Activated CD4-positive, alpha-beta T cell treated with anti-CD3 and anti-CD28 coated beads, Interleukin-2, amount 10 ng/mL, durations not matched to agents 24 days and 14 days (primary cell): ENCODE data around the gene MACF1. TPM values are rescaled to one million over a fixed set of nuclear protein-coding genes. Genes with fewer than 3 reads are reported as not detected.
A peak's percentile ranks its signal among the peaks of the same experiment; 100 is the strongest.
"Not testable (repeated sequence)": the region's sequence is repeated elsewhere in the genome, so short reads cannot be mapped to it uniquely, and the experiment has no call there.

ENCODE experiments used
- DNase-seq: peaks from one replicate; pipeline ENCODE4 v3.0.0; 2022
- H3K27ac Mint-ChIP-seq: one replicate; pipeline ENCODE4 v1.8.0; 2022; ENCODE audit warnings: mild to moderate bottlenecking, mixed read lengths
- H3K27me3 Mint-ChIP-seq: one replicate; pipeline ENCODE4 v1.8.0; 2022; ENCODE audit warnings: mixed read lengths
- H3K36me3 Mint-ChIP-seq: one replicate; pipeline ENCODE4 v1.8.0; 2022; ENCODE audit warnings: low read depth, mild to moderate bottlenecking, mixed read lengths
- H3K4me1 Mint-ChIP-seq: one replicate; pipeline ENCODE4 v1.8.0; 2021; ENCODE audit warnings: mixed read lengths
- H3K4me3 Mint-ChIP-seq: one replicate; pipeline ENCODE4 v1.8.0; 2022; ENCODE audit warnings: mild to moderate bottlenecking, moderate library complexity, mixed read lengths
- H3K9me3 Mint-ChIP-seq: one replicate; pipeline ENCODE4 v1.8.0; 2021; ENCODE audit warnings: mixed read lengths
- intact Hi-C: fragments of 100-400 bp; cut with micrococcal nuclease; formaldehyde crosslinking; loops from one replicate; pipeline ENCODE4 v1.15.1; 2023
- total RNA-seq: library from RNA; stranded (reverse); gene quantifications from 2 replicates; pipeline ENCODE4 v1.2.3, GENCODE V29; 2022

MACF1 gene
- total RNA-seq, 1 donor from 2014 or later, result 204 TPM

- no peak for DNase-seq
- Mint-ChIP-seq H3K9me3 (no peaks in the 10 kb centered on the region), H3K4me1 (peaks cover 74% of the 10 kb centered on the region), H3K4me3 (no peak overlapping the region), H3K36me3 (no peaks in the 10 kb centered on the region), H3K27me3 (no peaks in the 10 kb centered on the region), H3K27ac (peak overlapping the region; percentile 77)
- intact Hi-C loops, result loop anchor here (5.0 kb wide), 1 partner anchor 195 kb away; the partner anchor contains the start of gene AKIRIN1
These were observed 17.0 kb upstream of the MACF1 start for GRCh38 chr1:39187275-39188046.

GRCh38 chr1:39189592-39190041 is 14.9 kb upstream of the MACF1 start:
- Mint-ChIP-seq H3K4me1 (peaks cover 73% of the 10 kb centered on the region), H3K27ac (peak overlapping the region; percentile 87), H3K36me3 (no peaks in the 10 kb centered on the region), H3K27me3 (no peaks in the 10 kb centered on the region), H3K9me3 (no peaks in the 10 kb centered on the region), H3K4me3 (peak overlapping the region; percentile 25)
- intact Hi-C loops, result loop anchor here (5.0 kb wide), 3 partner anchors 162 to 1793 kb away; partner anchors contain the start of genes AKIRIN1 and NDUFS5
- no peak for DNase-seq

- intact Hi-C loops, result loop anchor here (5.0 kb wide), 2 partner anchors 163 to 1792 kb away; partner anchors contain the start of gene NDUFS5
- DNase-seq, result no peak
- H3K4me3 Mint-ChIP-seq, result peak overlapping the region; percentile 50
- peak overlapping the region; percentile 87 for H3K27ac Mint-ChIP-seq
- H3K36me3 Mint-ChIP-seq, result no peaks in the 10 kb centered on the region
- no peaks in the 10 kb centered on the region for H3K27me3 Mint-ChIP-seq
- peaks cover 75% of the 10 kb centered on the region for H3K4me1 Mint-ChIP-seq
- H3K9me3 Mint-ChIP-seq, result no peaks in the 10 kb centered on the region
These were observed 14.4 kb upstream of the MACF1 start for GRCh38 chr1:39190096-39190495.

- intact Hi-C loops, result loop anchor here (5.0 kb wide), 2 partner anchors 167 to 1788 kb away; partner anchors contain the start of gene NDUFS5
- DNase-seq, result peak; percentile 60
- Mint-ChIP-seq H3K4me3 (peak overlapping the region; percentile 80), H3K4me1 (peaks cover 66% of the 10 kb centered on the region), H3K9me3 (no peaks in the 10 kb centered on the region), H3K36me3 (no peaks in the 10 kb centered on the region), H3K27ac (peak overlapping the region; percentile 96), H3K27me3 (no peaks in the 10 kb centered on the region)
These were observed 10.0 kb upstream of the MACF1 start for GRCh38 chr1:39194398-39195051.

GRCh38 chr1:39195166-39196111 is 9.1 kb upstream of the MACF1 start:
- H3K27me3 Mint-ChIP-seq, result no peaks in the 10 kb centered on the region
- peak overlapping the region; percentile 96 for H3K27ac Mint-ChIP-seq
- intact Hi-C loops, result no loop called here

GRCh38 chr1:39196244-39197215 is 8.0 kb upstream of the MACF1 start:
- Mint-ChIP-seq H3K27ac (peak overlapping the region; percentile 96), H3K4me1 (peaks cover 66% of the 10 kb centered on the region), H3K4me3 (peak overlapping the region; percentile 80), H3K9me3 (no peaks in the 10 kb centered on the region), H3K36me3 (no peaks in the 10 kb centered on the region), H3K27me3 (no peaks in the 10 kb centered on the region)
- intact Hi-C loops, result loop anchor here (1.0 kb wide), 2 partner anchors 9 to 19 kb away; no protein-coding TSS in a partner anchor
- DNase-seq, result peak; percentile 87

More at GRCh38 chr1:39195166-39196111, 9.1 kb upstream of the MACF1 start:
- peaks cover 68% of the 10 kb centered on the region for H3K4me1 Mint-ChIP-seq
- H3K9me3 Mint-ChIP-seq, result no peaks in the 10 kb centered on the region
- H3K4me3 Mint-ChIP-seq, result peak overlapping the region; percentile 80
- peak; percentile 69 for DNase-seq
- H3K36me3 Mint-ChIP-seq, result no peaks in the 10 kb centered on the region

- H3K27ac Mint-ChIP-seq, result peak overlapping the region; percentile 30
- intact Hi-C loops, result no loop called here
- H3K4me3 Mint-ChIP-seq, result no peak overlapping the region
These were observed 4.9 kb upstream of the MACF1 start for GRCh38 chr1:39199593-39199992.

GRCh38 chr1:39205102-39205780 is 746 bp downstream of the MACF1 start:
- Mint-ChIP-seq H3K27me3 (no peaks in the 10 kb centered on the region), H3K27ac (peak overlapping the region; percentile 92), H3K4me1 (peaks cover 37% of the 10 kb centered on the region), H3K4me3 (peak overlapping the region; percentile 90), H3K36me3 (peaks cover 13% of the 10 kb centered on the region), H3K9me3 (no peaks in the 10 kb centered on the region)
- DNase-seq, result peak; percentile 89
- intact Hi-C loops, result loop anchor here (1.0 to 10.0 kb wide), 6 partner anchors 8 to 370 kb away; partner anchors contain the start of gene PABPC4

More at GRCh38 chr1:39199593-39199992, 4.9 kb upstream of the MACF1 start:
- peaks cover 56% of the 10 kb centered on the region for H3K4me1 Mint-ChIP-seq
- H3K9me3 Mint-ChIP-seq, result no peaks in the 10 kb centered on the region
- H3K27me3 Mint-ChIP-seq, result no peaks in the 10 kb centered on the region
- H3K36me3 Mint-ChIP-seq, result no peaks in the 10 kb centered on the region
- no peak for DNase-seq

GRCh38 chr1:39205781-39206464 is 1.4 kb downstream of the MACF1 start:
- intact Hi-C loops, result loop anchor here (1.0 to 10.0 kb wide), 6 partner anchors 9 to 369 kb away; partner anchors contain the start of gene PABPC4
- peaks cover 18% of the 10 kb centered on the region for H3K36me3 Mint-ChIP-seq
- no peaks in the 10 kb centered on the region for H3K9me3 Mint-ChIP-seq
- peak overlapping the region; percentile 92 for H3K27ac Mint-ChIP-seq
- peak overlapping the region; percentile 90 for H3K4me3 Mint-ChIP-seq
- no peaks in the 10 kb centered on the region for H3K27me3 Mint-ChIP-seq
- DNase-seq, result peak; percentile 62
- H3K4me1 Mint-ChIP-seq, result peaks cover 37% of the 10 kb centered on the region

GRCh38 chr1:39208360-39208759 is 3.9 kb downstream of the MACF1 start:
- Mint-ChIP-seq H3K4me3 (peak overlapping the region; percentile 70), H3K36me3 (peaks cover 20% of the 10 kb centered on the region), H3K27ac (peak overlapping the region; percentile 71), H3K4me1 (peaks cover 35% of the 10 kb centered on the region)
- H3K9me3 Mint-ChIP-seq, DNase-seq, H3K27me3 Mint-ChIP-seq: not testable (repeated sequence)
- intact Hi-C loops, result loop anchor here (10.0 kb wide), 1 partner anchor 366 kb away; the partner anchor contains the start of gene PABPC4

GRCh38 chr1:39210649-39211048 is 6.2 kb downstream of the MACF1 start:
- H3K27me3 Mint-ChIP-seq, result no peaks in the 10 kb centered on the region
- DNase-seq, result no peak
- peaks cover 42% of the 10 kb centered on the region for H3K4me1 Mint-ChIP-seq
- no peaks in the 10 kb centered on the region for H3K9me3 Mint-ChIP-seq
- H3K4me3 Mint-ChIP-seq, result no peak overlapping the region
- H3K36me3 Mint-ChIP-seq, result peaks cover 25% of the 10 kb centered on the region
- intact Hi-C loops, result no loop called here
- no peak overlapping the region for H3K27ac Mint-ChIP-seq
